ENCODE results near the gene GNPTG.

DNA sequence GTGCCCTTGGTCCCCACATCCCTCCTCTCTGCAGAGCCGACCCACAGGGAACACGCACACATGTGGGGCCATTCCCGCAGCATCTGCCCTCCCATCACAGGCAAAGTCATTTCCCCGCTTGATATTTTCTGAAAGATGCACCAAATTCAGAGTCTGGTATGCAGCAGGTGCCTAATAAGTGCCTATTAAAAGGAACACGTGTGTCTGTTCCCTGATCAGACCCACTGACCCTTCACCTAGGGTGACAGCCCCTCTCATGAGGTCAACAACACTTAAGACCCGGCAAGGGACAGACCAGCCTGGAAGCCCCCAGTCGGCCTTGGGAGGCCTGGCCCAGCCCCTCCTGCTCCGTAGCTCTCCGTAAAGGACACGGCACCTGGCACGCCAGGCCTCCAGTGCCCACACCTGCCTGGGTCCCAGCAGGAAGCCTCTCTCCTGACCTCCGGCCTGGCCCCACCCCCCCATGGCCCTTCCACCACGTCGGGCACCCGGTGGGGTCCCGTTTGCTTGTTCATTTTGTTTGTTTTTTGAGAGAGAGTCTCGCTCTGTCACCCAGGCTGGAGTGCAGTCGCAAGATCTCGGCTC lies 42.7 kb downstream of the GNPTG start:
- no peak for TF ChIP-seq POLR2A (IDR thresholded peaks at IDR 0.05)
- TF ChIP-seq, protein P1, sequence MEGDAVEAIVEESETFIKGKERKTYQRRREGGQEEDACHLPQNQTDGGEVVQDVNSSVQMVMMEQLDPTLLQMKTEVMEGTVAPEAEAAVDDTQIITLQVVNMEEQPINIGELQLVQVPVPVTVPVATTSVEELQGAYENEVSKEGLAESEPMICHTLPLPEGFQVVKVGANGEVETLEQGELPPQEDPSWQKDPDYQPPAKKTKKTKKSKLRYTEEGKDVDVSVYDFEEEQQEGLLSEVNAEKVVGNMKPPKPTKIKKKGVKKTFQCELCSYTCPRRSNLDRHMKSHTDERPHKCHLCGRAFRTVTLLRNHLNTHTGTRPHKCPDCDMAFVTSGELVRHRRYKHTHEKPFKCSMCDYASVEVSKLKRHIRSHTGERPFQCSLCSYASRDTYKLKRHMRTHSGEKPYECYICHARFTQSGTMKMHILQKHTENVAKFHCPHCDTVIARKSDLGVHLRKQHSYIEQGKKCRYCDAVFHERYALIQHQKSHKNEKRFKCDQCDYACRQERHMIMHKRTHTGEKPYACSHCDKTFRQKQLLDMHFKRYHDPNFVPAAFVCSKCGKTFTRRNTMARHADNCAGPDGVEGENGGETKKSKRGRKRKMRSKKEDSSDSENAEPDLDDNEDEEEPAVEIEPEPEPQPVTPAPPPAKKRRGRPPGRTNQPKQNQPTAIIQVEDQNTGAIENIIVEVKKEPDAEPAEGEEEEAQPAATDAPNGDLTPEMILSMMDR (IDR thresholded peaks at IDR 0.05) = no peak
- TF ChIP-seq EP300 (IDR thresholded peaks at IDR 0.05) = no peak
